HepG2 (cell line): ENCODE measurements around the gene PDE6C. TPM values are rescaled to one million over a fixed set of nuclear protein-coding genes. Genes with fewer than 3 reads are reported as not detected.

ENCODE experiments used
- EP300 ChIP-seq, 3 experiments: sonication (generic) in 1 of 3; formaldehyde crosslinking in 1 of 3; IDR thresholded peaks; 2 replicates each; pipeline versions ENCODE4 v1.5.1 to v1.6.1; 2011 to 2020; ENCODE audit warnings: low read depth in 2 of 3, low read length in 2 of 3, borderline replicate concordance in 1 of 3, improper control_type of control experiment in 1 of 3, mild to moderate bottlenecking in 1 of 3, missing genetic modification reagents in 1 of 3, moderate library complexity in 1 of 3
- HINFP ChIP-seq: sonication (generic); formaldehyde crosslinking; IDR thresholded peaks from 2 replicates; pipeline ENCODE4 v1.4.0; 2020; ENCODE audit warnings: low read depth, mild to moderate bottlenecking, missing genetic modification reagents
- HMGXB4 ChIP-seq, 2 experiments: sonication (generic) in 1 of 2; formaldehyde crosslinking in 1 of 2; IDR thresholded peaks; 2 replicates each; pipeline versions ENCODE4 v1.4.0 to v1.6.1; 2018 to 2020; ENCODE audit warnings: missing genetic modification reagents in 2 of 2, borderline replicate concordance in 1 of 2, low read depth in 1 of 2, mild to moderate bottlenecking in 1 of 2, missing biosample characterization in 1 of 2
- MIER3 ChIP-seq: IDR thresholded peaks from 2 replicates; pipeline ENCODE4 v1.6.1; 2016; ENCODE audit warnings: missing compliant biosample characterization, borderline replicate concordance
- NFAT5 ChIP-seq: sonication (generic); formaldehyde crosslinking; IDR thresholded peaks from 2 replicates; pipeline ENCODE4 v1.4.0; 2020; ENCODE audit warnings: missing genetic modification reagents
- RCOR2 ChIP-seq: IDR thresholded peaks from 2 replicates; pipeline ENCODE4 v1.6.1; 2016; ENCODE audit warnings: missing biosample characterization, missing genetic modification reagents
- THAP9 ChIP-seq: sonication (generic); formaldehyde crosslinking; IDR thresholded peaks from 2 replicates; pipeline ENCODE4; 2020; ENCODE audit warnings: missing genetic modification reagents, mild to moderate bottlenecking, borderline replicate concordance
- TIGD3 ChIP-seq: sonication (generic); formaldehyde crosslinking; IDR thresholded peaks from 2 replicates; pipeline ENCODE4 v1.5.1; 2020; ENCODE audit warnings: mild to moderate bottlenecking, missing genetic modification reagents, borderline replicate concordance
- TRIM22 ChIP-seq: fragments of 450-650 bp; IDR thresholded peaks from 2 replicates; pipeline ENCODE4 v1.6.1; 2017
- ZNF296 ChIP-seq: sonication (generic); formaldehyde crosslinking; conservative IDR thresholded peaks from 2 replicates; pipeline ENCODE4 v1.5.0; 2020; ENCODE audit warnings: mild to moderate bottlenecking, missing genetic modification reagents
- ZNF496 ChIP-seq: sonication (generic); formaldehyde crosslinking; IDR thresholded peaks from 2 replicates; pipeline ENCODE4 v1.8.1; 2023; ENCODE audit warnings: mild to moderate bottlenecking, moderate library complexity, missing genetic modification reagents; ENCODE audit not compliant: insufficient replicate concordance
- polyA plus RNA-seq, 8 experiments: library from polyadenylated mRNA; depleted of rRNA in 3 of 8; stranded (reverse) in 7 of 8; unstranded in 1 of 8; fragments of >200 nt; fragmentation: Illumina TruSeq in 4 of 8; extraction: Trizol in 4 of 8; gene quantifications; 2 replicates each; pipeline versions ENCODE4 v1.2.1 to v1.2.3, GENCODE V29; 2011 to 2016; ENCODE audit warnings: low read depth in 4 of 8, missing spikeins in 1 of 8, mixed read lengths in 1 of 8; ENCODE audit not compliant: insufficient read depth in 1 of 8
- total RNA-seq, 5 experiments: library from RNA; depleted of rRNA; stranded (reverse); fragments of >200 nt; fragmentation: Illumina TruSeq; extraction: Trizol; gene quantifications; 2 replicates each; pipeline ENCODE4 v1.2.3, GENCODE V29; 2016; ENCODE audit warnings: low read depth in 1 of 5

The PDE6C gene
- total and polyA plus RNA-seq, 2 of the 13 experiments (the other 11 are each of a cell fraction or from before 2014, with no cell fraction given), result 0.64 TPM; not detected in 1

- peak; percentile 94 for TF ChIP-seq THAP9 (CRISPR knock-in tag)
- no peak for TF ChIP-seq ZNF296
- no peak for TF ChIP-seq NFAT5 (CRISPR knock-in tag)
- no peak for TF ChIP-seq RCOR2 (CRISPR knock-in tag)
- TF ChIP-seq MIER3 (CRISPR knock-in tag), result peak; percentile 90; the same call in 1 of the 2 replicates
- TF ChIP-seq EP300 (IDR thresholded peaks at IDR 0.05; ENCODE audit: low read depth in 2 of 2, low read length in 2 of 2), result peak; percentile 10 to 51; a peak in 1 of 4 replicates
- TF ChIP-seq EP300 (CRISPR knock-in tag; IDR thresholded peaks at IDR 0.05; ENCODE audit: borderline replicate concordance), result 0 out of 2 replicates have a peak, but pooled peaks have one; percentile 25
- TF ChIP-seq ZNF496 (CRISPR knock-in tag), result no peak
- TF ChIP-seq HINFP (CRISPR knock-in tag), result peak; percentile 71; the same call in 1 of the 2 replicates
- TF ChIP-seq TIGD3 (CRISPR knock-in tag), result no peak
- TF ChIP-seq HMGXB4 (CRISPR knock-in tag; IDR thresholded peaks at IDR 0.05; ENCODE audit: borderline replicate concordance in 1 of 2, low read depth in 1 of 2), result peak; percentile 96 to 97
- TF ChIP-seq TRIM22, result no peak
Observed at GRCh38 chr10:93702210-93703001, 90.1 kb downstream of the PDE6C start, which contains the start of gene FRA10AC1 (continued).
